ENCODE measurements around the gene TCF7L1.

GRCh38 chr2:85175369-85176299, 42.4 kb downstream of the TCF7L1 start:
- TF ChIP-seq, protein P1, sequence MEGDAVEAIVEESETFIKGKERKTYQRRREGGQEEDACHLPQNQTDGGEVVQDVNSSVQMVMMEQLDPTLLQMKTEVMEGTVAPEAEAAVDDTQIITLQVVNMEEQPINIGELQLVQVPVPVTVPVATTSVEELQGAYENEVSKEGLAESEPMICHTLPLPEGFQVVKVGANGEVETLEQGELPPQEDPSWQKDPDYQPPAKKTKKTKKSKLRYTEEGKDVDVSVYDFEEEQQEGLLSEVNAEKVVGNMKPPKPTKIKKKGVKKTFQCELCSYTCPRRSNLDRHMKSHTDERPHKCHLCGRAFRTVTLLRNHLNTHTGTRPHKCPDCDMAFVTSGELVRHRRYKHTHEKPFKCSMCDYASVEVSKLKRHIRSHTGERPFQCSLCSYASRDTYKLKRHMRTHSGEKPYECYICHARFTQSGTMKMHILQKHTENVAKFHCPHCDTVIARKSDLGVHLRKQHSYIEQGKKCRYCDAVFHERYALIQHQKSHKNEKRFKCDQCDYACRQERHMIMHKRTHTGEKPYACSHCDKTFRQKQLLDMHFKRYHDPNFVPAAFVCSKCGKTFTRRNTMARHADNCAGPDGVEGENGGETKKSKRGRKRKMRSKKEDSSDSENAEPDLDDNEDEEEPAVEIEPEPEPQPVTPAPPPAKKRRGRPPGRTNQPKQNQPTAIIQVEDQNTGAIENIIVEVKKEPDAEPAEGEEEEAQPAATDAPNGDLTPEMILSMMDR (conservative IDR thresholded peaks at IDR 0.05; ENCODE audit: low read length), result no peak
- no peak for TF ChIP-seq EZH2phosphoT487 (IDR thresholded peaks at IDR 0.05; ENCODE audit: borderline replicate concordance)
